GM21515 (cell line): ENCODE data around the gene ACACB.

Experiments used
- ATAC-seq: cut with Tn5 transposase; IDR thresholded peaks from one replicate; pipeline ENCODE4 v1.9.1; 2021; ENCODE audit not compliant: unreplicated experiment

The ACACB gene

GRCh38 chr12:109203480-109203879 lies 87.1 kb downstream of the ACACB start:
- no peak for ATAC-seq

- no peak for ATAC-seq
Measured at GRCh38 chr12:109209082-109209481, 92.7 kb downstream of the ACACB start.

GRCh38 chr12:109212460-109213115 lies 96.2 kb downstream of the ACACB start:
- ATAC-seq: no peak

GRCh38 chr12:109214131-109214530 lies 97.7 kb downstream of the ACACB start:
- no peak for ATAC-seq

GRCh38 chr12:109218996-109219395 lies 102.6 kb downstream of the ACACB start:
- ATAC-seq: no peak

GRCh38 chr12:109219938-109220337 lies 103.6 kb downstream of the ACACB start:
- ATAC-seq: no peak

- ATAC-seq: no peak
Measured at GRCh38 chr12:109221277-109221931, 105.0 kb downstream of the ACACB start.

GRCh38 chr12:109222062-109222461 lies 105.7 kb downstream of the ACACB start:
- no peak for ATAC-seq

- ATAC-seq: no peak
Measured at GRCh38 chr12:109222496-109222895, 106.1 kb downstream of the ACACB start.

- no peak for ATAC-seq
Measured at GRCh38 chr12:109223211-109223610, 106.8 kb downstream of the ACACB start.

GRCh38 chr12:109223868-109224267 lies 107.5 kb downstream of the ACACB start:
- no peak for ATAC-seq

GRCh38 chr12:109228664-109229063 lies 112.3 kb downstream of the ACACB start:
- no peak for ATAC-seq

- ATAC-seq: no peak
Measured at GRCh38 chr12:109230193-109230592, 113.8 kb downstream of the ACACB start.

GRCh38 chr12:109232731-109233130 lies 116.3 kb downstream of the ACACB start:
- no peak for ATAC-seq

- no peak for ATAC-seq
Measured at GRCh38 chr12:109234012-109234411, 117.6 kb downstream of the ACACB start.

GRCh38 chr12:109236257-109236656 lies 119.9 kb downstream of the ACACB start:
- ATAC-seq: no peak

- no peak for ATAC-seq
Measured at GRCh38 chr12:109239179-109239578, 122.8 kb downstream of the ACACB start.

GRCh38 chr12:109239691-109240090 lies 123.3 kb downstream of the ACACB start:
- no peak for ATAC-seq

- ATAC-seq: no peak
Measured at GRCh38 chr12:109240365-109240764, 124.0 kb downstream of the ACACB start.

GRCh38 chr12:109241936-109242335 lies 125.5 kb downstream of the ACACB start:
- no peak for ATAC-seq

- ATAC-seq: no peak
Measured at GRCh38 chr12:109244073-109244472, 127.7 kb downstream of the ACACB start.

- ATAC-seq: no peak
Measured at GRCh38 chr12:109246221-109246620, 129.8 kb downstream of the ACACB start.
